ENCODE results near the gene NEK2.

GRCh38 chr1:211695135-211695816 lies 19.9 kb upstream of the NEK2 start:
- no peak for TF ChIP-seq CTCF (IDR thresholded peaks at IDR 0.05)
- no peak for TF ChIP-seq POLR2A (IDR thresholded peaks at IDR 0.05)
